Pancreas (tissue), 10 donors: Measurements from ENCODE around the gene CDH13. TPM values are rescaled to one million over a fixed set of nuclear protein-coding genes. Genes with fewer than 3 reads are reported as not detected.

Source experiments
- ATAC-seq, 4 donors: fragments of 200-7000 bp; cut with Tn5 transposase; one replicate each; pipeline versions ENCODE4 v1.8.0 to v1.9.1; 2020; ENCODE audit warnings: mild to moderate bottlenecking in 4 of 4, moderate library complexity in 4 of 4
- DNase-seq, 6 donors: peaks; one replicate each; pipeline ENCODE4 v3.0.0-alpha.2; 2020
- FAIRE-seq: peaks from 2 replicates; lab custom pipeline; 2012; peaks lifted over from hg19 to GRCh38; lab: Jason Lieb, UNC
- H3K27ac ChIP-seq, 4 donors: fragments of 200-600 bp; sonication (generic); 1 replicate in 3 of 4; 2 replicates in 1 of 4; pipeline versions ENCODE4 v1.5.0 to v1.8.0; 2020
- H3K27me3 ChIP-seq, 4 donors: fragments of 200-600 bp; one replicate each; pipeline ENCODE4 v1.8.0; 2021
- H3K36me3 ChIP-seq, 3 donors: fragments of 200-600 bp; sonication (generic) in 1 of 3; one replicate each; pipeline versions ENCODE4 v1.5.0 to v1.8.0; 2020 to 2021
- H3K4me1 ChIP-seq, 3 donors: fragments of 200-600 bp; one replicate each; pipeline ENCODE4 v1.8.0; 2021
- H3K4me3 ChIP-seq, 4 donors: fragments of 200-600 bp; sonication (generic) in 2 of 4; one replicate each; pipeline versions ENCODE4 v1.5.0 to v1.8.0; 2020 to 2021
- H3K9me3 ChIP-seq, 4 donors: fragments of 200-600 bp; one replicate each; pipeline ENCODE4 v1.8.0; 2021
- WGBS, 2 donors: extraction: QIAGEN DNeasy Blood & Tissue Kit; methylation state at CpG; one replicate each; pipeline ENCODE4 v1.1.7; 2013; 5-methylcytosine and 5-hydroxymethylcytosine counted together
- intact Hi-C, 3 donors: fragments of 100-400 bp; cut with DNase I; formaldehyde crosslinking; loops; one replicate each; pipeline versions ENCODE4 v1.11.1 to v1.14.2; 2022
- polyA plus RNA-seq, 2 donors: library from polyadenylated mRNA; stranded (reverse); fragments of 200-250 nt; gene quantifications; one replicate each; pipeline ENCODE4 v1.2.3, GENCODE V29; 2013
- total RNA-seq, 6 donors: library from RNA; stranded (reverse); fragmentation: NEBNext Ultra II Directional in 4 of 6; extraction: Animal tissue kit (Norgen Biotek cat#: 25700) in 4 of 6; gene quantifications; one replicate each; pipeline versions ENCODE4 v1.2.1 to v1.2.4, GENCODE V29; 2021 to 2023
- TF ChIP-seq, protein P1 (sequence below), 4 donors: fragments of 200-600 bp; sonication (generic) in 3 of 4; IDR thresholded peaks; one replicate each; pipeline versions ENCODE4 v1.5.0 to v1.8.0; 2021; ENCODE audit warnings: antibody characterized with exemption in 4 of 4
- donor health status: healthy with polysubstance abuse.
- donor health status: DM: no; HTN: no; CAD: no; lungs with moderate emphysema.
- donor health status: DM: no; HTN: no; CAD: no.
- donor health status: control.
- donor health status: control.
- donor health status: Bipolar disorder and iron deficiency.
- donor health status: DM: yes; HTN: yes; CAD: no.
- donor health status: DM: no; HTN: no; CAD: no.
- donor health status: DM: no; HTN: no; CAD: no.
- donor health status: DM: yes; HTN: yes; CAD: no.

Gene CDH13
- total and polyA plus RNA-seq, 8 donors: 0.12 to 1.0 (median 0.37) TPM

DNA sequence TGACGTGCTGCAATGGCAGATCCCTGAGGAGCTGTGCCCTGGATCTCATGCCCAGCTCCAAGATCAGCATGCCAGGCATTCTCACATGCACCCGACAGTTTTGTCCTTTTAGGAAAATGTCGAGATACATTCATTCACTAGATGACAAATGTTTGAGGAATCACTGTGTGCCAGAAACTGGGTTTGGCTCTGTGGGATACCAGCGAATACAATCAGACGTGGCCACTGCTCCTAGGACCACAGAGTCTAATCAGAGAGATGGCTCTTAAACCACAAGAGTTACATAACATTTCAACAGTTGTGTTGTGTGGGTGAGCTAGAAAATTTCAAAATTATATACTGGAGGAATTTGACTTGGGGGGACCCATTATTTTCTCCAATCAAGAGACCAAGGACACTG lies 579.7 kb downstream of the CDH13 start:
- WGBS, 2 donors: 65 to 66% methylated on average over 5 of the region's 5 CpGs
- TF ChIP-seq, protein P1, sequence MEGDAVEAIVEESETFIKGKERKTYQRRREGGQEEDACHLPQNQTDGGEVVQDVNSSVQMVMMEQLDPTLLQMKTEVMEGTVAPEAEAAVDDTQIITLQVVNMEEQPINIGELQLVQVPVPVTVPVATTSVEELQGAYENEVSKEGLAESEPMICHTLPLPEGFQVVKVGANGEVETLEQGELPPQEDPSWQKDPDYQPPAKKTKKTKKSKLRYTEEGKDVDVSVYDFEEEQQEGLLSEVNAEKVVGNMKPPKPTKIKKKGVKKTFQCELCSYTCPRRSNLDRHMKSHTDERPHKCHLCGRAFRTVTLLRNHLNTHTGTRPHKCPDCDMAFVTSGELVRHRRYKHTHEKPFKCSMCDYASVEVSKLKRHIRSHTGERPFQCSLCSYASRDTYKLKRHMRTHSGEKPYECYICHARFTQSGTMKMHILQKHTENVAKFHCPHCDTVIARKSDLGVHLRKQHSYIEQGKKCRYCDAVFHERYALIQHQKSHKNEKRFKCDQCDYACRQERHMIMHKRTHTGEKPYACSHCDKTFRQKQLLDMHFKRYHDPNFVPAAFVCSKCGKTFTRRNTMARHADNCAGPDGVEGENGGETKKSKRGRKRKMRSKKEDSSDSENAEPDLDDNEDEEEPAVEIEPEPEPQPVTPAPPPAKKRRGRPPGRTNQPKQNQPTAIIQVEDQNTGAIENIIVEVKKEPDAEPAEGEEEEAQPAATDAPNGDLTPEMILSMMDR (IDR thresholded peaks at IDR 0.05): no peak
- ATAC-seq (no peak), FAIRE-seq (no peak), DNase-seq (no peak)
- no peaks in the 10 kb centered on the region for H3K36me3 ChIP-seq
- no peak overlapping the region for H3K27ac ChIP-seq
- H3K4me1 ChIP-seq: no peaks in the 10 kb centered on the region
- H3K9me3 ChIP-seq: no peaks in the 10 kb centered on the region
- no peaks in the 10 kb centered on the region for H3K27me3 ChIP-seq
- no peak overlapping the region for H3K4me3 ChIP-seq
- intact Hi-C loops: no loop called here

- no peak for DNase-seq
- ATAC-seq: no peak
- H3K4me3 ChIP-seq: no peak overlapping the region
- intact Hi-C loops: no loop called here
- TF ChIP-seq, protein P1 (IDR thresholded peaks at IDR 0.05): no peak
- FAIRE-seq: no peak
- no peaks in the 10 kb centered on the region for H3K4me1 ChIP-seq
- H3K27ac ChIP-seq: no peak overlapping the region
- no peaks in the 10 kb centered on the region for H3K9me3 ChIP-seq
- peaks cover 0 to 5% (median 0%) of the 10 kb centered on the region in 4 donors for H3K27me3 ChIP-seq
- WGBS, 2 donors: 50 to 51% methylated on average over 6 of the region's 6 CpGs
- no peaks in the 10 kb centered on the region for H3K36me3 ChIP-seq
These were observed 584.9 kb downstream of the CDH13 start for GRCh38 chr16:83211711-83212110.

GRCh38 chr16:83212301-83212841 lies 585.6 kb downstream of the CDH13 start:
- DNase-seq: no peak
- Histone ChIP-seq H3K27me3 (peaks cover 0 to 5% (median 0%) of the 10 kb centered on the region in 4 donors), H3K27ac (no peak overlapping the region), H3K9me3 (no peaks in the 10 kb centered on the region), H3K4me1 (no peaks in the 10 kb centered on the region), H3K4me3 (no peak overlapping the region), H3K36me3 (no peaks in the 10 kb centered on the region)
- intact Hi-C loops: no loop called here
- 74 to 87% methylated on average over 5 of the region's 5 CpGs for WGBS, 2 donors
- ATAC-seq: no peak
- TF ChIP-seq, protein P1 (IDR thresholded peaks at IDR 0.05): no peak
- no peak for FAIRE-seq

DNA sequence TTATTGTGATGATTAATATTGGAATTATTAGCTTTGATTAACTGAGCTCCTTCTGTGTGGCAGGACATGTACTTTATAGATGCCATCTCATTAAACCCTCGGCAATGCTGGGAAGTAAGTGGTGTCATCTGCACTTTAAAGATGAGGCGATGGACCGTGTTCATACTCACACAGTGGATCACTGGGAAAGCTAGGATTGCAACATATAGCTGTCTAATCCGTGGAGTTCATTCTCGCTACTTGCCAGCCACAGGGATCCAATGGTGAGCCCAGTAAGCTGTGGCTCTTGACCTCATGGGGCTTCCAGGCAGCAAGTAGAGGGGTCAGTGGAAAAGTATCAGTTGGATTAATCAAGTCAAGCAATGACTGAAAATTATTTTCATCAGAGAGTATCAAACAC lies 587.9 kb downstream of the CDH13 start:
- no peaks in the 10 kb centered on the region for H3K9me3 ChIP-seq
- no peak overlapping the region for H3K27ac ChIP-seq
- FAIRE-seq (no peak), DNase-seq (no peak), ATAC-seq (no peak)
- no peaks in the 10 kb centered on the region for H3K4me1 ChIP-seq
- H3K27me3 ChIP-seq: peaks cover 0 to 5% (median 0%) of the 10 kb centered on the region in 4 donors
- TF ChIP-seq, protein P1 (IDR thresholded peaks at IDR 0.05): no peak
- no peak overlapping the region for H3K4me3 ChIP-seq
- no peaks in the 10 kb centered on the region for H3K36me3 ChIP-seq
- 76 to 85% methylated on average over 5 of the region's 5 CpGs for WGBS, 2 donors
- intact Hi-C loops: no loop called here

DNA sequence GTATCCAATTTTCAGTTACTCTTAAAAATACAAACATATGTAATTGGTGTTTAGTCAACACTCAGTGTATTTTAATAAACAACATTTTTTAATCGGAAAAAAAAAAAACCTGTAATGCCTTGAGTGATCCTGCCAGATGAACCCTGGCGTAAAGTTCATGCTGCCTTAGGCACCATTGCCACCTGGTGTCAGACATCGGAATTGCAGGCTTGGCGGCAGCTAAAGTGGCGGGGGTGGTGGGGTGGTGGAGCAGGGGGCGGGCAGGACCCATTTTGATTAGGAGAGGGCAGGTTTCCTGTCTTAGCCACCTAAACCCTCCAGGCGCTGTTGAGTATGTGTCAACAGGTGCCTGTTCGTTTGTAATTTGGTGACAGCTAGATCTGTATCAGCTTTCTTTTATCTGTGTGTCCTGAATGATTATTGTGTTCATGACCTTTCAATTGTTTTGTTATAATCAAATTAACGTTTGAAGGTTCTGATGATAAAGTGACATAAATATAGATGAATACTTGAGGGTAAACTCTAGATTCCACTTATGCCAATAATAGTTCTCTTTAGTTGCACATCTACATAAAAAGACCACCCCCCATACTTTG lies 588.7 kb downstream of the CDH13 start:
- TF ChIP-seq, protein P1 (IDR thresholded peaks at IDR 0.05): peak; percentile 20 to 53 (median 52)
- no peaks in the 10 kb centered on the region for H3K4me1 ChIP-seq
- H3K27ac ChIP-seq: no peak overlapping the region
- H3K4me3 ChIP-seq: no peak overlapping the region
- intact Hi-C loops: no loop called here
- FAIRE-seq: no peak
- H3K9me3 ChIP-seq: no peaks in the 10 kb centered on the region
- ATAC-seq: peak in 3 of 4 donors; percentile 39 to 48 (median 45)
- no peaks in the 10 kb centered on the region for H3K36me3 ChIP-seq
- WGBS, 2 donors: 15 to 18% methylated on average over 9 of the region's 9 CpGs
- H3K27me3 ChIP-seq: peaks cover 0 to 5% (median 0%) of the 10 kb centered on the region in 4 donors
- peak in 4 of 6 donors; percentile 7 to 81 (median 41) for DNase-seq
